ENCODE data around the gene ZNF785.
"Not testable (repeated sequence)": the region's sequence is repeated elsewhere in the genome, so short reads cannot be mapped to it uniquely, and the experiment has no call there.

The ZNF785 gene

DNA sequence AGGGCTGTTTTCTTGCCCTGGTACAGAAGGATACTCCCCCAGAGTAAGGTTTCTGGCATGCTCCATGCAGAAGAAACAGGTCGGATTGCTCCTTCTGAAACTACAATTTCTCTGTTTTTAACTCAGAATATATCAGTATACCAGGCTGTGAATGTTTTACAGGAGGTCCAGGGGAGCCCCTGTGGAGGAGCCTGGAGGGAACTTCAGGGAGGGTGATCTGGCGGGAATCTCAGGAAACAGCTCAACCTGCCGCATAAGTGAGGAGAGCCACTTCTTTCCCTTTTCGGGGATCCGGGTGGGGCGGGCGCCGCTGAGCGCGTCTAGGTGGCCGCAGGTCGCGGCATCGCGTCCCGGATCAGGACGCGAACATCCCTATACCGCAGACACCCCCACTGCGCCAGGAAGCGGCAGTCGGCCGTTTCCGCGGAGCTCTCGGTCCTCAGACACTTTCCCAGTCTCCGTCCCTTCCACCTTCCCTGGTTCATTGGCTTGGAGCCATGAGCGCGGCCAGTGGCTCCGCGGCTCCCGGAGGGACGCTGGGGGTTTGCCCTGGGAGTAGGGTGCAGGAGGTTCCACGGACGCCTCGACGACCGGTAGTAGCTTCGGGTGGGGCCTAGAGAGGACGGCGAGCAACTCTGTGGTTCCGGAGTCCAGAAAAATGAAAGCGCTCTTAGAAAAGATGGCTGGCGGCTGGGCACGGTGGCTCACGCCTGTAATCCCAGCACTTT is 24.2 kb downstream of the ZNF785 start:
- DNase-seq = no peak

- no peak for DNase-seq
These were observed 25.8 kb downstream of the ZNF785 start for GRCh38 chr16:30559690-30560089.

DNA sequence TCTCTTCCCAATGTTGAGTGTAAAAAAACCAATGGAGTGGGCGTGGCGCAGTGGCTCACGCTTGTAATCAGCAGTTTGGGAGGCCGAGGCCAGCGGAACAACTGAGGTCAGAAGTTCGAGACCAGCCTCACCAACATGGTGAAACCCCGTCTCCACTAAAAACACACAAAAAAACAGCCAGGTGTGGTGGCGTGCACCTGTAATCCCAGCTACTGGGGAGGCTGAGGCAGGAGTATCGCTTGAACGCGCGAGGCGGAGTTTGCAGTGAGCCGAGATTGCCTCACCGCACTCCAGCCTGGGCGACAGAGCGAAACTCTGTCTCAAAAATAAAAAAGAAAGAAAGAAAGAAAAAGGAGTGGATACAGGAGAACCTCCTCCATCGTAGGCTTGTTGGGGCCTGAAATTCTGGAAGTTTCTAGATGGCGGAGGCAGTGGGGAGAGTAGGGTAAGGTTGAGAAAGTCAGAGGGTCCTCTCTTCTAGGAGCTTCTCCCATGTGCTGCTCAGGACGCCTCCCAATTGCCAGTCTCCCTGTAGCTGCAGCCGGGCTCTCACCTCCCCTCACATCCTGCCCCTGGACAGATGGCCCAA is 26.6 kb downstream of the ZNF785 start:
- DNase-seq = no peak

DNA sequence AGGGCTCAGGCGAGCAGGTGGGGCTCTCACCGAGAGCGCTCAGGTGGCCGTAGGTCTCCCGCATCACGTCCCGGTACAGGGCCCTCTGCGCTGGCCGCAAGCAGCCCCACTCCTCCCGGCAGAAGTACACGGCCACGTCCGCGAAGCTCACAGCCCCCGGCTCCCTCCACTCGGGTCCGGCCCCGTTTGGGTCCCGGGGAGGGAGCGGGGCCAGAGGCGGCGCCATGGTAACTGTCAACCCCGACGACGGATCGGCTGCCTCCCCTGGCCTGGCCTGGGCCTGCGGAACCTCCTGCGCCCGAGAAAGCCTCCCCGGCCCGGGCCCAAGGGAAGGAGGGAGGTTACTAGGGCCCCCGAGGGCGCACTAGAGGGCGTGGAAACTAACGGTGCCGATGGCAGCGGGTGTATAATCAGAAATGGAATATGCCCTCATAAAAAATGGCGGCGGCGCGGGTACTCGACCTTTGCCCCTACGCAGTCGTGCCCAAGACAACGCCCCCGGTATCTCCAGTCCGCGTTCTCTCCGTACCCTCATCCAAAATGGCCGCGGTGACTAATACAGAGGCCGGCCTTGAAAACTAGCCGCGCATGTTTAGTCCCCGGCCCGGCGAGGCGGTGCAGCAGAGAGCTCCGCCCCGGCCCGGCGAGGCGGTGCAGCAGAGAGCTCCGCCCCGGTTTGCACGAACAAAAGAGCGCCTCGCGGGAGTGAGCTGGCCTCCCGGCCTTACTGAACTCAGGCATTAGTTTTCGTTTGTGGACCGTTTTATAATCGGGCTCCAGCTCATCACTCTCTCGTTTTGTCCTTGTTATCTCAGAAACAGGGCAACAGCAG is 27.3 kb downstream of the ZNF785 start, which contains the start of gene ZNF764:
TSS of gene ZNF764 (minus strand) at position 418 of the 832 bp plus-strand sequence. CDS start at position 226, 192 bp downstream.
- DNase-seq = peak; percentile 67 to 94

GRCh38 chr16:30557707-30557956 is 27.9 kb downstream of the ZNF785 start:
- DNase-seq = no peak

DNA sequence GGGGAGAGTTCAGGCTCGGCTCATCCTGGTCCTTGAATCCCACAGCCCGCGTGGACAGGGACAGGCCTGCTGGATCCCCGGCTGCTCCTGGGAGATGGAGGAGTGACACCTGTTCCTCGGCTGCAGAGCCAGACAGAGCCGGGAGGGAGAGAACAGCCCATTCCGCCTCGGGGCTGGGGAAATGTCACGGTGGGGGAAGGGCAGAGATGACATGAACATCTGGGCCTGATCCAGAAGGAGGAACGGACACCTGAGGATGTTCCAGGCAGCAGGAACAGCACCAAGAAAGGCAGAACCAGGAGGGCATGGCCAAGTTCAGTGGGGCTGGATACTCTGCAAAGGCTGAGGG is 29.4 kb downstream of the ZNF785 start:
- DNase-seq = no peak

- DNase-seq = no peak
These were observed 30.0 kb downstream of the ZNF785 start for GRCh38 chr16:30555315-30556124.

GRCh38 chr16:30554557-30555314 is 30.8 kb downstream of the ZNF785 start:
- no peak for DNase-seq

- DNase-seq = no peak
These were observed 32.1 kb downstream of the ZNF785 start for GRCh38 chr16:30553393-30553899.

DNA sequence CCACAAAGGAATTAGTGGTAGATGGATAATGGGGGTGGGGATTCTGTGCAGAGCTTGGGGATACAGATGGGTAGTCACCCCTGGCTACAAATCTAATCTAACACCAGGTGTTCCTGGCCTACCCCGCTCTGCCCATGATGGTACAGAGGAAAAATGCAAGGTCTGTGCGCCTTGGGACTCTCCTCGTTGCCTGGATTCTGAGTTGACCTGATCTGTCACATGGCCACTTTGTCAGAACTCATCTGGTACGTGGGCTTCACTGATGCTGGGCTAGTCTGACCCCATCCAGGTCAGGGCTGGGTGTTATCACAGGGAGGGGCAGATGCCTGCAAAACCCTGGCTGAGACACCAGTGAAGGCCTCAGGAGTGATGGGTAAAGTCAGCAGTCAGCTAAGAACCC is 32.5 kb downstream of the ZNF785 start:
- DNase-seq = no peak

DNA sequence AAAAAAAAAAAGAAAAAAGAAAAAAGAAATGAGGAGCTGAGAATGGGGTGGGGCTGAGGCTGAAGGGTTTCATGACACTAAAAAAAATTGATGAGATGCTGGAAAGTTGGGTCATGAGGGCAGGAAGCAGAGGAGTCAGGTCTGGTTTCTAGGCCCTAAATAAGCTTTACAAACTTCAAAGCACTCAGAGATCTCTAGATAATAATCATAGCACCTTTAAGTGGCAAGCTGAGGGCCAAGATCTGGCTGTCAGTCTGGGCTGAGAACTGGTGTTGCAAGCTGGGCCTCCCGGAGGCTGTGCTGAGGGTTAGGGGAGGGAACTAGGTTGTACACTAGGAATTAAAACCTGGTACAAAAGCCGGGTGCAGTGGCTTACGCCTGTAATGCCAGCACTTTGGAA is 33.7 kb downstream of the ZNF785 start:
- DNase-seq = no peak

GRCh38 chr16:30548416-30549253 is 36.9 kb downstream of the ZNF785 start:
- no peak for DNase-seq

- DNase-seq = no peak
These were observed 39.4 kb downstream of the ZNF785 start for GRCh38 chr16:30546115-30546514.

- no peak for DNase-seq
These were observed 42.4 kb downstream of the ZNF785 start for GRCh38 chr16:30543067-30543466.

DNA sequence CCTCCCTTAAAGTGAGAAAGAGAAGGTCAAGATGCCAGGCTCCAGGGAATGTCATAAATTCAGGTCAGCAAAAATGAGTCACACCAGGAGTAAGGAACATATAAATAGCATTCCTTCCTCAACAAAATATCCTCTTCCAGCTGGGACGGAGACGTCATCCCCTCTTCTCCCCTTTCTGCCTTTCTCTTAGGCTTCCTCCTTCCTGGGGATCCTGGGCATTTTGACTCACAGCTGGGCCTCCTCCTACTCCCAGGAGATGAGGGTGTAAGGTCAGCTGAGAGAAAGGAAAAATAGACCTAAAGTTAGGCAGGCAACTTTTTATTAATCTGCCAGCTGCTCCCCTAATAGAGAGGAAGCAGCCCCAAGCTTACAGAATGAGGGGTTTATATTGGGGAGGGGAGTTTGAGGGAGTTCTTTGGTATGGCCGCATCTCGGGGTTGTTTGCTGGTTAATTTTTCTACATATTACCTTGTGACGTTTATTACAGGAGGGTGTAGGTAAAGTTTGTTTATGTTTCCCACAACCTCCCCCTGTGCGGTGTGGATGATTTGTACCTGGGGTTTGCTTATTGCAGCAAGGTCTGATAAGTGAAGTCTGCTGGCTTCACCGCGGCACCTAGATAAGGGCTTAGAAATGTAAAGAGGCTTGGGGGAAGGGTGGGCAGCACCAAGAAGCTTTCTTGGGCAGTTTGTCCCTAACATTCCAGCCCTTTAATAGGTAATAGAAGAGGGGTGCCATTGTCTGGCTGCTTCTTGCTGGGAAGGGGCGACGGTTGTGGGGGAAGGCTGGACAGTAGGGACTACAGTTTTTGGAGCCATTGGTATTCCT is 43.8 kb downstream of the ZNF785 start:
- no peak for DNase-seq

DNA sequence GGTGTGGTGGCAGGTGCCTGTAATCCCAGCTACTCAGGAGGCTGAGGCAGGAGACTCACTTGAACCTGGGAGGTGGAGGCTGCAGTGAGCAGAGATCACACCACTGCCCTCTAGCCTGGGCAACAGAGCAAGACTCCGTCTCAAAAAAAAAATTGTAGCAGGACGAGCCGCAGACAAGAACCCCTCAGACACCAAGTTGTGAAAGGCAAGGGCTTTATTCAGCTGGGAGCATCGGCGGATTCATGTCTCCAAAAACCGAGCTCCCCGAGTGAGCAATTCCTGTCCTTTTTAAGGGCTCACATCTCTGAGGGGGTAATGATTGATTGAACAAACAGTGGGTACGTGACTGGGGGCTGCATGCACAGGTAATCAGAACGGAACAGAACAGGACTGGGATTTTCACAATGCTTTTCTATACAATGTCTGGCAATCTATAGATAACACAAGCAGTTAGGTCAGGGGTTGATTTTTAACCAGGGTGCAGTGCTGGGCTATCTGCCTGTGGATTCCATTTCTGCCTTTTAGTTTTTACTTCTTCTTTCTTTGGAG is 44.5 kb downstream of the ZNF785 start:
- not testable (repeated sequence) for DNase-seq

DNA sequence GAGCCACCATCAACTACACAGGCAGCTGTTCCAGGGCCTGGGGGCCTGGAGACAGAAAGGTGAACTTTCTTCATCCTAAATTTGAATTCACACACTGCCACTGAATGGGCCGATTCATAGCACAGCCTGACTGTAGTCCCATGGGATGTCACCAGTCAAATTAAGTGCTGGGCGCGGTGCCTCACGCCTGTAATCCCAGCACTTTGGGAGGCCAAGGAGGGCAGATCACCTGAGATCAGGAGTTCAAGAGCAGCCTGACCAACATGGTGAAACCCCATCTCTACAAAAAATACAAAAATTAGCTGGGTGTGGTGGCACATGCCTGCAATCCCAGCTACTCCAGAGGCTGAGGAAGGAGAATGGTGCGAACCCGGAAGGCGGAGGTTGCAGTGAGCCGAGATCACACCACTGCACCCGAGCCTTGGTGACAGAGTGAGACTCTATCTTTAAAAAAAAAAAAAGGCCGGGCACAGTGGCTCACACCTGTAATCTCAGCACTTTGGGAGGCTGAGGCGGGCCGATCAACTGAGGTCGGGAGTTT is 45.4 kb downstream of the ZNF785 start:
- not testable (repeated sequence) for DNase-seq

- no peak for DNase-seq
These were observed 46.2 kb downstream of the ZNF785 start for GRCh38 chr16:30539000-30539964.
